Measurements from ENCODE around the gene BCCIP.

BCCIP gene

DNA sequence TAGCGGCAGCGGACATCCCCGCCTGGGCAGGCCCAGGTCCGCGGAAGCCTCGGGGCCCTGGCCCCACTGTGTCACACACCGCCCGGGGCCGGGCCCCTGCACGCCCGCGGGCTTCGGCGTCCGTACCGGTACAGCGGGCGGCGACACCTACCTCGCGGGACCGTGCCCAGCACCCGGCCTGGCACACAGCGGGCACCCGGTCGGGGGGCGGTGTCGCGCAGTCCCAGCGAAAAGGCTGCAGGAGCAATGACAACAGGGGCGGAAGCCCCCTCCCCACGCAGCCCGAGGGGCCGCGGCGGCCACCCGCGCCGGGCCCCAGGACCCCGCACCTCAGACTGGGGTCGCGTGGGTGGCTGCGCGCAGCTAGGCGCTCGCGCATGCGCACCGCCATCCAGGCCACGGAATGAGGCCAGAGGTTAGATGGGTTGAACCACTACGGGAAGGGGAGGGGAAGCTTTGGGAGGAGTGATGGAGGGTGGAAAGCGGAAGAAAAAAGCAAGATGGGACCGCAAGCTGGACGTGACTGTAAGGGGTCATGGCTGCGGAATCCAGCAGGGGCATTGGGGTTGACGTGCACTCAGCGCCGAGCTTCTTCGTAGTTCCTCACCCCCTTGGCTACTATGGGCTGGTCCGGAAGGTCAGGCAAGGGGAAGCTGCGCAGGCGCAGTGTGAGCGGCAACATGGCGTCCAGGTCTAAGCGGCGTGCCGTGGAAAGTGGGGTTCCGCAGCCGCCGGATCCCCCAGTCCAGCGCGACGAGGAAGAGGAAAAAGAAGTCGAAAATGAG is at the start of gene BCCIP, which contains the start of gene UROS:
BCCIP (plus strand) TSS at position 669 of the 785 bp plus-strand sequence; CDS start at position 681, 12 bp downstream.
UROS (minus strand) TSS at position 381 of the 785 bp plus-strand sequence. CDS start 6,759 bp downstream, outside the sequence.
- DNase-seq (ENCODE audit: low read depth in 2 of 2, low spot score in 1 of 2): peak; percentile 79 to 80

DNA sequence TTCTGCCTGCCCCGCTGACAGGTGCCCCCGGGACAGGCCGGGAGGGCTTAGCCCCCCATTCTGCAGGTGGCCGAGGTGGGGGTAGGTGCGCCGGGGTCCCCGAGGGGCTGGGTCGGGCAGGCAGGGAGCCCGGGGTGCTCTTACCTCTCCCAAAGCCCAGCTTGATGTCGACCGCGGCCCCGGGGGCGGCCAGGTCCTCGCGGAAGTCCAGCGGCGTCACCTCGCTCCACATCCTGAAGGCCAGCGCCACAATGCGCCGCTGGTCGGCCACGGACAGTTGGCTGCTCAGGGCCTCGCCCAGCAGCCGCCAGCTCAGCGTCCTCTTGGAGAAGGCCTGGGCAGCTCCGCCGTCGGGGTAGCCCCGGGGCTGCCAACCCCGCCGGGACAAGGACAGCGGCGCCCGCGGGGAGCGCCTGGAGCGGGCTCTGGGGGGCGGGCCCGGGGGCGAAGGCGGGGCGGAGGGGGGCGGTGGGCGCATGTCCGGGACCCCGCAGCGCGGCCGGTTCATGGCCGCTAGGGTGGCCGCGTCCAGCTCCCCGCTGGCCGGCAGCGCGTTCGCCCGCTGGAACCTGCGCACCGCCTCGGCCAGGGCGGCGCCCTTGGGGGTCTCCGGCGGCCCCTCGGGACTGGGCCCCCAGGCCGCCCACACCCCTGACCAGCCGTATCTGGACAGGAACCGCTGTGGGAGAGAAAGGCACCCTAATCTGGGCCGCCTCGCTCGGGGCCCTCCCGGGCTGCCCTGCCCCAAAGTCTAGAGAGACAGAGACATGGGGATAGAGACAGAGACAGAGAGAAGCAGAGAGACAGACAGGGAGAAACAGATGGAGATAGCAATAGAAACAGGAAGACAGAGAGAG is 49.4 kb upstream of the BCCIP start:
- DNase-seq (ENCODE audit: low read depth in 2 of 2, low spot score in 1 of 2): no peak

- no peak for DNase-seq (ENCODE audit: low read depth in 2 of 2, low spot score in 1 of 2)
These were observed 48.7 kb upstream of the BCCIP start for GRCh38 chr10:125774581-125775191.

DNA sequence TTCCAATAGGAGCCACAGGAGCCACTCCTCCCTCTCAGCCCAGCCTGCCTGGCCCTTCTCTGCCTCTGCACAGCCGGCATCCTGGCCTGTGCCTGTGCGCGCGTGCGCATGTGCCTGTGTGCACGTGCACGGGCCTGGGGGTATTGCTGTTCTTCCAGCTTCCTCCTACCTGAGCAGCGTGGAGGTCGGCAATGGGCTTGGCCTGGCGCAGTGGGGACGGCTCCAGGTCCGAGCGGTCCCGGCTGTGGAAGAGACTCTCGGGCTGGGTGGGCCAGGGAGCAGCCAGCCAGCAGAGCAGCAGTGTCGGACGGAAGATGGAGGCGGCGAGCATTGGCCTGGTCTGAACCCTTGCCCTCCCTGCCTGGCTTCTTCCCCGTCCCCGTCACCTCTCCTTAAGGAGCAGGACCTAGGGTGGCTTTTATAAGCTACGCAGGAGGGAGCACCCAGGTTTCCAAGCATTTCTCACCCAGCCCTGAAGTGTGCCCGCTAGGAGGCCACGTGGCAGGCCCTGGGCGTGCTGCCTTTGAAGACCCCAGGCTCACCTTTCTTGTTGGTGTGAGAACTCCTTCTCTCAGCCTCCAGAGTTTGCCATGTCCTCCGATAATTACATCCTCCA is 47.7 kb upstream of the BCCIP start, which contains the start of gene MMP21:
MMP21 (minus strand) TSS at position 331 of the 616 bp plus-strand sequence; CDS start at position 331, 0 bp downstream.
- no peak for DNase-seq (ENCODE audit: low read depth in 2 of 2, low spot score in 1 of 2)

DNA sequence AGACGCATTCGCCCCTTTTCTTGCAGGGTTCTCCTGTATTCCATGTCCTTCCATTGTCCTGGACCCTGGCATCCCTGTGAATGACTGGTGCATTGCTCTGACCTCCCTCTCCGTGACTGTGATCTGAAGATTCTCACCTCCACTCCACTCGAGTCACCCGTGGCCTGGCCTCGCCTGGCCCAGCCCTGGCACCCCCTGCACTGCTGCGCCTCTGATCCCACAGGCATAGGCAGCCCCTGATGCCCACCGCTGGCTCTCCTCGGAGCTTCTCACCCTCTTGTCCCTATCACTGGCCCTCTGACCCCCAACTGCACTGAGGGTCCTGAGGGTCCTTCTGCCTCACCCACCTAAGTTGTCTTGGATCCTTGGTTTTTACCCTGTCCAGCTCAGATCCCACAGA is 45.5 kb upstream of the BCCIP start:
- no peak for DNase-seq (ENCODE audit: low read depth in 2 of 2, low spot score in 1 of 2)

- DNase-seq (ENCODE audit: low read depth in 2 of 2, low spot score in 1 of 2): no peak
These were observed 44.8 kb upstream of the BCCIP start for GRCh38 chr10:125778556-125778955.

- no peak for DNase-seq (ENCODE audit: low read depth in 2 of 2, low spot score in 1 of 2)
These were observed 43.7 kb upstream of the BCCIP start for GRCh38 chr10:125779403-125780327.

DNA sequence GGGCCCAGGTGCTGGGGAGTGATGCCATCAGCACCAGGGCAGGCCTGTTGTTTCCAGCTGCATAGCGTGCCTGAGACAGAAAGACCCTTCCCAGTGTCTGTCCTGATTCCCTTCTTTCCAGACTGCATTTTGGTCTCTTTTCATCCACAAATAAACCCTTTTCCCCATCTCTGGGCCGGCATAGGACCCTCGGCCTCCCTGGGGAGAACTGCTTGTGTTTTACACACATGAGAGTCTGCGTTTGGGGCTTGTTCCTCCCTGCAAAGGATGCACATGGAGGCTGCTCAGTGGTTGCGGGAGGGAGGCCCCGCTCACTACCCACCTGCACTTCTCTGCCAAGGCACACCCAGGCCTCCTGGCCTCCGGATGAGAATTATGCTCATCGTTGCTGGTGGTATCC is 42.0 kb upstream of the BCCIP start:
- no peak for DNase-seq (ENCODE audit: low read depth in 2 of 2, low spot score in 1 of 2)

GRCh38 chr10:125782054-125782453 is 41.3 kb upstream of the BCCIP start:
- no peak for DNase-seq (ENCODE audit: low read depth in 2 of 2, low spot score in 1 of 2)

- no peak for DNase-seq (ENCODE audit: low read depth in 2 of 2, low spot score in 1 of 2)
These were observed 40.7 kb upstream of the BCCIP start for GRCh38 chr10:125782616-125783015.

- no peak for DNase-seq (ENCODE audit: low read depth in 2 of 2, low spot score in 1 of 2)
These were observed 39.9 kb upstream of the BCCIP start for GRCh38 chr10:125783408-125783807.

GRCh38 chr10:125783957-125784356 is 39.4 kb upstream of the BCCIP start:
- DNase-seq (ENCODE audit: low read depth in 2 of 2, low spot score in 1 of 2): no peak

DNA sequence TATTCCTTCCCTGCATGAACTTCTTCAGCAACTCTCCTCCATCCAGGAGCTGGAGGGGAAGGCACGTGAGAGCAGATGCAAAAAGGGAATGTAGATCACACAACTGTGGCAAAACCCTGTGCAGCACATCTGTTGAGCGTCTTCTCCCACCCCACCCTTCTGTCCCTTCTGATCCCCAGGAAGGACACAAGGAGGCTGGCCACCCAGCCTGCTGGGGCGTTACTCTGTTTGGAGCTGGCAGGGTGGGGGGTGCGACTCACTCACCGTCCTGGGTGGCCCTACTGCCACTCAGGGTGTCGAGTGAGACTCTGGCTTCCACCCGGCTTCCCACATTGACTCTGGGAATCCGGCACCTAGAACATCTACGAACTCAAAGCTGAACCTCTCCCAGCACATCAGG is 37.6 kb upstream of the BCCIP start:
- DNase-seq (ENCODE audit: low read depth in 2 of 2, low spot score in 1 of 2): no peak

GRCh38 chr10:125788156-125789034 is 35.0 kb upstream of the BCCIP start:
- DNase-seq (ENCODE audit: low read depth in 2 of 2, low spot score in 1 of 2): no peak

DNA sequence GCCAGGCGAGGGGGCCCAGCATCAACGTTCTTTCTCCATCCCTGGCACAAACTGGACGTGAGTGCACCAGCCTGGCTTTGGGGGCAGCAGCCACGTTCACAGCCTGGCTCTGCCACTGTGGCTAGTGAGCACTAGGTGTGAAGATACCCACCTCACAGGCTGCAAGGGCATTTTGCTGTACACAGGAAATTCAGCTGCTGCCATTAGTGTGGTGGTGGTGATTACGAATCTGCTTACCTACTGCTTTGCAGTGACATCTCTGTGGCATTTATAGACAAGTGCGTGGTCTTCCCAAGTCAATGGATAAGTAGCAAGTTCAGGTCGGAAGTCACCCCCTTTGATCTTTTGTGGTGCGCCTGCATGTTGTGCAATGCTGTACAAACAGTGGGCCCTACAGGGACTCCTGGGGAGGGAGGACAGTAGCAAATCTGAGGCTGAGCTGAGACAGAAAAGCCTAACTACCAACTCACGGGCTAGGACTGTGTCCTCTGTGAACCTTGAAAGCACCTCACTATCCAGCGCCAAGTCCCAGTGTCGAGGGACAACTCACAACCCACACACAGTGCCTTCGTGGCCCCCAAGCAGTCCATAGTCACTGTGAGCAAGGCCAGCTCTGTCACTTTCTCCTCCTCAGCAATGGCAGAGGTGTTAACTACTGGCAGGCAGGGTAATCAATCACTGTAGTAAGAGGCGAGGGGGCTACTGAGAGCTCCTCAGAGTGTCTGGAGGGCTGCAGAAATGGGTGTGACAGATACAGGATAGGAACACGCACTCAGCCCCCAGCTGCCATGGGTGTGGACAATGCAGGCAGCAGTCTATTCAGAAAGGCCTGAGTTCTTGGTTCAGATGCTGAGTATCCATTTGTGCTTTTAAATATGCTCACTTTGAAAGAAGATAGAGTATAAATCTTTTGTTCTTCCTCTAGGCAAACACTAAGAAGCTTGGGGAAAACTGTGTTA is 30.7 kb upstream of the BCCIP start:
- no peak for DNase-seq (ENCODE audit: low read depth in 2 of 2, low spot score in 1 of 2)

DNA sequence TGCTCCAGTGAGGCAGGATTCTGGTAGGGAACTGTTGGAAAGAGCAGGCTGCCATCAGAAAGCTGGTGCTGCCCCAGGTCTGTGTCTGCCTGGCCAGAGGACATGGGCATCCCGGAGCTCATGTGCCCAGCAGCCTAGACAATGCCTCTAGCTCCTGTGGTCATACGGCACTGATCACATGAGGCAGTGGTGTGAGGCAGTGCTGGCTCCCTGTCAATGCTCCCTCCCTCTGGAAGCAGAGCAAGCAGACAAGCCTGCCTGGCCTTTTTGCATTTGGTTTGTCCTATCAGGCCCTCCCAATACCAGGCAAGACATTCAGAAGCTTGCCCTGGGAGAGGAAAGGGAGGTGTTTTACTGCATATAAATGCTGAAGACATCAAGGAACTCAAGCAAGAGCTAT is 28.2 kb upstream of the BCCIP start:
- DNase-seq (ENCODE audit: low read depth in 2 of 2, low spot score in 1 of 2): no peak

DNA sequence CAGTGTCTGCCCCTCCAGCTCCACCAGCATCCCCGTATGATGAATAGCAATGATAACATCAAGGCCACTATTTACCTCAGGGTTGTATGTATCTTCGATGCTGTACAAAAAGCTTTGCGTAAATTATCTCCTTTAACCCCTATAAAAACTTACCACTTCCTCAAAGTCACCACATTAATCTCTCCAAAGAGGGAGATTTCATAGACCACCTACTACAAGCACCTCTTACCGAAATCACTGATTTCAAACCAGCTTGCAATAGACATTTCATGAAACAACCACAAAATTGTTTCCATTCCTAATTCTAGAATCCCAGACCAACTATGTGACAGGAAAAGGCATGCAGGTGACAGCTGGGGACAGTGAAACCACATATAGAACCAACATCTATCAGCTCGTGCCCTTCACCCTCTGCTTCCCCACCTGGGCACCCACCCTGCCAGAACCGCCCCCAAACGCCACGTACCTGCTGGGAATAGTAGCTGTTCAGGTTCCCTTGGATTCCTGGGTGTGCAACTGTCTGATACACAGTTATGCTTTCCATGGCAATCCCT is 27.6 kb upstream of the BCCIP start:
- no peak for DNase-seq (ENCODE audit: low read depth in 2 of 2, low spot score in 1 of 2)

DNA sequence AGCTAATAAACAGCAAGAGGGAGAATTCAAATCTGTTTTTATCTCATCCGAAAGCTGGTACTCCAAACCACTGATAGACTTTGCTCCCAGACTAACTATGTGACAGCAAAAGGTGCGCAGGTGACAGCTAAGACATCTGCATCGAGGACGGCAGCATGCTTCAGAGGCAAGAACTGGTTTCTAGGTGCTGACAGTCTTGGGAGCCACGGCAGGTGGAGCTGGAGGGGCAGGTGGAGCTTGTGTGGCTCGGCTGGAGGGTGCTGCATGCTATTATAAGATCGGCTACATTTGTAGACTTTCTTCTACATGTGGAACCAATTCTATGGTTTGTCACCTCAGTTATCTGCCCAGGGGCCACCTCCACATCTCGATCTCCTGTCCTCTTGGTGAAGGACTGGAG is 25.9 kb upstream of the BCCIP start:
- DNase-seq (ENCODE audit: low read depth in 2 of 2, low spot score in 1 of 2): no peak
